ENCODE results near the gene ANKRD11. TPM values are rescaled to one million over a fixed set of nuclear protein-coding genes. Genes with fewer than 3 reads are reported as not detected.
"Not testable (repeated sequence)": the region's sequence is repeated elsewhere in the genome, so short reads cannot be mapped to it uniquely, and the experiment has no call there.

ANKRD11 gene
- polyA plus RNA-seq, 2 donors, result 37.1 to 73.5 TPM

- WGBS, 2 donors, result 96% methylated on average over 13 of the region's 13 CpGs
- not testable (repeated sequence) for H3K27ac ChIP-seq (ENCODE audit: low read depth in 2 of 2, low read length in 1 of 2)
Observed at GRCh38 chr16:89259901-89260300, 230.5 kb downstream of the ANKRD11 start.

GRCh38 chr16:89257757-89258465 is 232.4 kb downstream of the ANKRD11 start:
- H3K27me3 ChIP-seq (ENCODE audit: control insufficient read depth in 1 of 2, insufficient read depth in 2 of 2, low read length in 2 of 2), result no peaks in the 10 kb centered on the region
- peaks cover 0 to 2% of the 10 kb centered on the region in 2 donors for H3K9me3 ChIP-seq (ENCODE audit: control insufficient read depth in 2 of 2, insufficient read depth in 1 of 2, low read depth in 1 of 2, low read length in 1 of 2)
- no peaks in the 10 kb centered on the region for H3K36me3 ChIP-seq (ENCODE audit: control insufficient read depth in 2 of 2, insufficient read depth in 2 of 2, low read length in 1 of 2)
- no peak overlapping the region for H3K27ac ChIP-seq (ENCODE audit: low read depth in 2 of 2, low read length in 1 of 2)
- peaks cover 0 to 12% of the 10 kb centered on the region in 2 donors for H3K4me1 ChIP-seq (ENCODE audit: control insufficient read depth in 2 of 2, insufficient read depth in 2 of 2, low read length in 1 of 2)
- H3K4me3 ChIP-seq (ENCODE audit: low read depth in 1 of 2, low read length in 2 of 2), result no peak overlapping the region
- 67 to 69% methylated on average over 18 of the region's 18 CpGs for WGBS, 2 donors

More at GRCh38 chr16:89259901-89260300, 230.5 kb downstream of the ANKRD11 start:
- H3K27me3 ChIP-seq (ENCODE audit: control insufficient read depth in 1 of 2, insufficient read depth in 2 of 2, low read length in 2 of 2); H3K4me3 ChIP-seq (ENCODE audit: low read depth in 1 of 2, low read length in 2 of 2); H3K36me3 ChIP-seq (ENCODE audit: control insufficient read depth in 2 of 2, insufficient read depth in 2 of 2, low read length in 1 of 2); H3K9me3 ChIP-seq (ENCODE audit: control insufficient read depth in 2 of 2, insufficient read depth in 1 of 2, low read depth in 1 of 2, low read length in 1 of 2): not testable (repeated sequence)
- H3K4me1 ChIP-seq (ENCODE audit: control insufficient read depth in 2 of 2, insufficient read depth in 2 of 2, low read length in 1 of 2), result peaks cover 0 to 12% of the 10 kb centered on the region in 2 donors

- WGBS, 2 donors, result 2 to 3% methylated on average over 40 to 44 of the region's 44 CpGs
- Histone ChIP-seq H3K4me1 (ENCODE audit: control insufficient read depth in 2 of 2, insufficient read depth in 2 of 2, low read length in 1 of 2) (peaks cover 0 to 12% of the 10 kb centered on the region in 2 donors), H3K4me3 (ENCODE audit: low read depth in 1 of 2, low read length in 2 of 2) (peak overlapping the region; percentile 31 to 41), H3K9me3 (ENCODE audit: control insufficient read depth in 2 of 2, insufficient read depth in 1 of 2, low read depth in 1 of 2, low read length in 1 of 2) (peaks cover 0 to 2% of the 10 kb centered on the region in 2 donors), H3K27ac (ENCODE audit: low read depth in 2 of 2, low read length in 1 of 2) (no peak overlapping the region), H3K36me3 (ENCODE audit: control insufficient read depth in 2 of 2, insufficient read depth in 2 of 2, low read length in 1 of 2) (no peaks in the 10 kb centered on the region), H3K27me3 (ENCODE audit: control insufficient read depth in 1 of 2, insufficient read depth in 2 of 2, low read length in 2 of 2) (no peaks in the 10 kb centered on the region)
Observed at GRCh38 chr16:89257281-89257731, 233.1 kb downstream of the ANKRD11 start.

- WGBS, 2 donors, result 7 to 10% methylated on average over 43 to 57 of the region's 57 CpGs
- Histone ChIP-seq H3K36me3 (ENCODE audit: control insufficient read depth in 2 of 2, insufficient read depth in 2 of 2, low read length in 1 of 2) (no peaks in the 10 kb centered on the region), H3K27me3 (ENCODE audit: control insufficient read depth in 1 of 2, insufficient read depth in 2 of 2, low read length in 2 of 2) (no peaks in the 10 kb centered on the region), H3K4me1 (ENCODE audit: control insufficient read depth in 2 of 2, insufficient read depth in 2 of 2, low read length in 1 of 2) (peaks cover 0 to 12% of the 10 kb centered on the region in 2 donors), H3K27ac (ENCODE audit: low read depth in 2 of 2, low read length in 1 of 2) (peak overlapping the region in 1 of 2 donors; percentile 39), H3K4me3 (ENCODE audit: low read depth in 1 of 2, low read length in 2 of 2) (peak overlapping the region; percentile 31 to 41), H3K9me3 (ENCODE audit: control insufficient read depth in 2 of 2, insufficient read depth in 1 of 2, low read depth in 1 of 2, low read length in 1 of 2) (no peaks in the 10 kb centered on the region)
Observed at GRCh38 chr16:89256651-89257254, 233.6 kb downstream of the ANKRD11 start.

GRCh38 chr16:89253548-89254287 is 236.6 kb downstream of the ANKRD11 start:
- WGBS, 2 donors, result 95 to 96% methylated on average over 10 of the region's 10 CpGs
- H3K36me3 ChIP-seq (ENCODE audit: control insufficient read depth in 2 of 2, insufficient read depth in 2 of 2, low read length in 1 of 2), result no peaks in the 10 kb centered on the region
- H3K27ac ChIP-seq (ENCODE audit: low read depth in 2 of 2, low read length in 1 of 2), result no peak overlapping the region
- H3K4me1 ChIP-seq (ENCODE audit: control insufficient read depth in 2 of 2, insufficient read depth in 2 of 2, low read length in 1 of 2), result peaks cover 0 to 12% of the 10 kb centered on the region in 2 donors
- H3K4me3 ChIP-seq (ENCODE audit: low read depth in 1 of 2, low read length in 2 of 2), result no peak overlapping the region
- no peaks in the 10 kb centered on the region for H3K9me3 ChIP-seq (ENCODE audit: control insufficient read depth in 2 of 2, insufficient read depth in 1 of 2, low read depth in 1 of 2, low read length in 1 of 2)
- H3K27me3 ChIP-seq (ENCODE audit: control insufficient read depth in 1 of 2, insufficient read depth in 2 of 2, low read length in 2 of 2), result no peaks in the 10 kb centered on the region

GRCh38 chr16:89248196-89248982 is 242.0 kb downstream of the ANKRD11 start:
- no peak overlapping the region for H3K27ac ChIP-seq (ENCODE audit: low read depth in 2 of 2, low read length in 1 of 2)
- peaks cover 5 to 8% of the 10 kb centered on the region in 2 donors for H3K4me1 ChIP-seq (ENCODE audit: control insufficient read depth in 2 of 2, insufficient read depth in 2 of 2, low read length in 1 of 2)
- no peaks in the 10 kb centered on the region for H3K27me3 ChIP-seq (ENCODE audit: control insufficient read depth in 1 of 2, insufficient read depth in 2 of 2, low read length in 2 of 2)
- H3K9me3 ChIP-seq (ENCODE audit: control insufficient read depth in 2 of 2, insufficient read depth in 1 of 2, low read depth in 1 of 2, low read length in 1 of 2), result no peaks in the 10 kb centered on the region
- H3K4me3 ChIP-seq (ENCODE audit: low read depth in 1 of 2, low read length in 2 of 2), result peak overlapping the region in 1 of 2 donors; percentile 52
- no peaks in the 10 kb centered on the region for H3K36me3 ChIP-seq (ENCODE audit: control insufficient read depth in 2 of 2, insufficient read depth in 2 of 2, low read length in 1 of 2)
- 62 to 63% methylated on average over 69 of the region's 69 CpGs for WGBS, 2 donors

- not testable (repeated sequence) for H3K9me3 ChIP-seq (ENCODE audit: control insufficient read depth in 2 of 2, insufficient read depth in 1 of 2, low read depth in 1 of 2, low read length in 1 of 2); H3K36me3 ChIP-seq (ENCODE audit: control insufficient read depth in 2 of 2, insufficient read depth in 2 of 2, low read length in 1 of 2); H3K4me1 ChIP-seq (ENCODE audit: control insufficient read depth in 2 of 2, insufficient read depth in 2 of 2, low read length in 1 of 2); H3K27me3 ChIP-seq (ENCODE audit: control insufficient read depth in 1 of 2, insufficient read depth in 2 of 2, low read length in 2 of 2); H3K27ac ChIP-seq (ENCODE audit: low read depth in 2 of 2, low read length in 1 of 2)
- peak overlapping the region; percentile 46 to 52 for H3K4me3 ChIP-seq (ENCODE audit: low read depth in 1 of 2, low read length in 2 of 2)
- 3% methylated on average over 28 to 45 of the region's 45 CpGs for WGBS, 2 donors
Observed at GRCh38 chr16:89247734-89248075, 242.7 kb downstream of the ANKRD11 start.

GRCh38 chr16:89246903-89247733 is 243.2 kb downstream of the ANKRD11 start:
- H3K4me3 ChIP-seq (ENCODE audit: low read depth in 1 of 2, low read length in 2 of 2), result peak overlapping the region; percentile 46 to 52

More at GRCh38 chr16:89246903-89247733, 243.2 kb downstream of the ANKRD11 start:
- Histone ChIP-seq H3K27ac (ENCODE audit: low read depth in 2 of 2, low read length in 1 of 2) (no peak overlapping the region), H3K36me3 (ENCODE audit: control insufficient read depth in 2 of 2, insufficient read depth in 2 of 2, low read length in 1 of 2) (no peaks in the 10 kb centered on the region), H3K27me3 (ENCODE audit: control insufficient read depth in 1 of 2, insufficient read depth in 2 of 2, low read length in 2 of 2) (no peaks in the 10 kb centered on the region), H3K9me3 (ENCODE audit: control insufficient read depth in 2 of 2, insufficient read depth in 1 of 2, low read depth in 1 of 2, low read length in 1 of 2) (no peaks in the 10 kb centered on the region), H3K4me1 (ENCODE audit: control insufficient read depth in 2 of 2, insufficient read depth in 2 of 2, low read length in 1 of 2) (peaks cover 5 to 8% of the 10 kb centered on the region in 2 donors)
- 3 to 4% methylated on average over 58 to 78 of the region's 78 CpGs for WGBS, 2 donors

All from esophagus (tissue), 2 donors.